Measurements from ENCODE around the gene USP36. TPM values are rescaled to one million over a fixed set of nuclear protein-coding genes. Genes with fewer than 3 reads are reported as not detected.

The USP36 gene
- total RNA-seq, 1 donor from 2014 or later, result 59.0 TPM

DNA sequence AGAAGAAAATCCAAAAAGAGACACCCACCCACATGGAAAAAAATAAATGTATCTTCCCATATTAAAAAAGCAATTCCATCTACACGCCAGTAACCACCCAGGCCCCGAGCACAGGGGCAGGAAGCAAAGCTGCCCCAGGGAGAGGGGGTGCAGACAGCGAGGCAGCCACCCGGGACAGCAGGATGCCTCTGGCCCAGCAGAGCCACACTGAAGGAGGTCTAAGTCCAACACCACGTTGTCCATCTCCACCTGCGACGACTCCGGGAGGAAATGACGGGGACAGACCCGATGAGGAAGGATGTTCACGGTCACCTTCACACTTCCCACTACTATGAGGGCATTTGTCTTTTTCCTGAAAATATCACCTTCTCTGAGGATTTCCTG lies 44.1 kb downstream of the USP36 start:
- TF ChIP-seq, protein P1, sequence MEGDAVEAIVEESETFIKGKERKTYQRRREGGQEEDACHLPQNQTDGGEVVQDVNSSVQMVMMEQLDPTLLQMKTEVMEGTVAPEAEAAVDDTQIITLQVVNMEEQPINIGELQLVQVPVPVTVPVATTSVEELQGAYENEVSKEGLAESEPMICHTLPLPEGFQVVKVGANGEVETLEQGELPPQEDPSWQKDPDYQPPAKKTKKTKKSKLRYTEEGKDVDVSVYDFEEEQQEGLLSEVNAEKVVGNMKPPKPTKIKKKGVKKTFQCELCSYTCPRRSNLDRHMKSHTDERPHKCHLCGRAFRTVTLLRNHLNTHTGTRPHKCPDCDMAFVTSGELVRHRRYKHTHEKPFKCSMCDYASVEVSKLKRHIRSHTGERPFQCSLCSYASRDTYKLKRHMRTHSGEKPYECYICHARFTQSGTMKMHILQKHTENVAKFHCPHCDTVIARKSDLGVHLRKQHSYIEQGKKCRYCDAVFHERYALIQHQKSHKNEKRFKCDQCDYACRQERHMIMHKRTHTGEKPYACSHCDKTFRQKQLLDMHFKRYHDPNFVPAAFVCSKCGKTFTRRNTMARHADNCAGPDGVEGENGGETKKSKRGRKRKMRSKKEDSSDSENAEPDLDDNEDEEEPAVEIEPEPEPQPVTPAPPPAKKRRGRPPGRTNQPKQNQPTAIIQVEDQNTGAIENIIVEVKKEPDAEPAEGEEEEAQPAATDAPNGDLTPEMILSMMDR (conservative IDR thresholded peaks at IDR 0.05), result no peak
- H3K27me3 Mint-ChIP-seq (ENCODE audit: low read depth), result no peaks in the 10 kb centered on the region
- no peak overlapping the region for H3K4me3 Mint-ChIP-seq
- DNase-seq (ENCODE audit: low read depth, low spot score), result no peak
- H3K36me3 Mint-ChIP-seq (ENCODE audit: low read depth), result peaks cover 11% of the 10 kb centered on the region
- H3K4me1 Mint-ChIP-seq, result peaks cover 5% of the 10 kb centered on the region
- H3K27ac Mint-ChIP-seq (ENCODE audit: unreplicated experiment), result peak overlapping the region; percentile 31
- no peaks in the 10 kb centered on the region for H3K9me3 Mint-ChIP-seq

DNA sequence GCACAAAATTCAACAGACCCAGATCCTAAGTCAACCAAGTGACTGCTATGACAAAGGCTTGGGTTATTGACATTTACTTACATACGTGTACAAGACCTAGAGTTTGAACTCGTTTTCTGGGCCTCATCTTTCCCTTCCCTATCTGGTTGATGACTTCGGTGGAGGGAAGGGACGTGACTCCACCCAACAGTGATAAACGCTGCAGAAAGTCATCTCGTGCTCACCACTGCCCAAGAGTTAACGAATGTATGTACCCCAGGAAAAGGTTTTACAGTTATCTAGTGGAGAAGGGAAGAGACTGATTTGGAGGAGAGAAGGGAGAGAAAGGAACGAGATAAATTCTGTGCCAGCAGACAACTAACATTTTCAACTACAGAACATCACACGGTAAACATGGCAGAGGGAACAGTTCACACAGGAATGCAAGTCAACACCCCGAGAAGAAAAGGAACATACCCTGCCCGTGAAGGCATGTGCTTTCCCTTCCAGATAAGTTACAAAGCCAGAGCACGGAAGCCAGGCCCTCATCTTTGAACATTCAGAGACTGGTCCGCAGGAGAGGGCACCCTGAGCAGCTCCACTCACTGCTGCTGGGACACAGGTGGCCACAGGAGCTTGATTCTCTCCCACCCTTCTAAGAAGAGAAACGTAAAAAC lies 44.6 kb downstream of the USP36 start:
- Mint-ChIP-seq H3K4me1 (peaks cover 7% of the 10 kb centered on the region), H3K27ac (ENCODE audit: unreplicated experiment) (peak overlapping the region; percentile 31), H3K4me3 (no peak overlapping the region), H3K9me3 (no peaks in the 10 kb centered on the region), H3K27me3 (ENCODE audit: low read depth) (no peaks in the 10 kb centered on the region), H3K36me3 (ENCODE audit: low read depth) (peaks cover 11% of the 10 kb centered on the region)
- DNase-seq (ENCODE audit: low read depth, low spot score), result no peak
- TF ChIP-seq, protein P1 (conservative IDR thresholded peaks at IDR 0.05), result no peak

DNA sequence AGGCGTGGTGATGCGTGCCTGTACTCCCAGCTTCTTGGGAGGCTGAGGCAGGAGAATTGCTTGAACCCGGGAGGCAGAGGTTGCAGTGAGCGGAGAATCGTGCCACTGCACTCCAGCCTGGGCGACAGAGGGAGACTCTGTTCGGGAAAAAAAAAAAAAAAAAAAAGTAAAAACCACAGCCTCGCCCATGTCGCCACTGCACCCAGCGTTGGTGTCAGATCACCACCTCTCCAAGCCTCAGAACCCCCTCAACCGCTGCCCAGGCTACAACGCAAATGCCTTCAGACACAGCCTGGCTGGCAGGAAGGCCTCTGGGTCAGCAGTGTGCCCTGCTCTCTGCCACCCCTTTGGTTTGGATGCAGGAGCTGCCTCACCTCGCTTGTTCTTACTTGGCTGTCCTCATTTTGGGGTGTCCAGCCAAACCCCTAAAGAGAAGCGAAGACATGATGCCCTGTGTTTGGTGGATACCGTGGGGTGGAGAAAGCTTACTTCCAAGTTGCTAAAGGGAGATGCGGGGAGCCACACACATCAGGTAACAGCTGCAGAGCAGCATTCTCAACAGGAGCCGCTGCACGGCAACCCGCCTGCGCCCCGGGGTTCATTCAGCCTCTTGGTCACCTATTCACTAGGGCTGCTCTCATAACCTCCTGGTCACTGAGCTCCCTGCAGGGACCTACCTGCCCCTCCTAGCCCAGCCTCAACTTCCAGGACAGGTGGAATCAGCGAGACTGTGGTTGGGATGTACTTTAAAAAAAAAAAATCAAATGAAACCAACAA lies 45.6 kb downstream of the USP36 start:
- TF ChIP-seq, protein P1 (conservative IDR thresholded peaks at IDR 0.05), result no peak
- Mint-ChIP-seq H3K27me3 (ENCODE audit: low read depth) (no peaks in the 10 kb centered on the region), H3K4me3 (no peak overlapping the region), H3K27ac (ENCODE audit: unreplicated experiment) (no peak overlapping the region), H3K4me1 (peaks cover 7% of the 10 kb centered on the region), H3K36me3 (ENCODE audit: low read depth) (peaks cover 11% of the 10 kb centered on the region), H3K9me3 (no peaks in the 10 kb centered on the region)
- DNase-seq (ENCODE audit: low read depth, low spot score), result no peak

DNA sequence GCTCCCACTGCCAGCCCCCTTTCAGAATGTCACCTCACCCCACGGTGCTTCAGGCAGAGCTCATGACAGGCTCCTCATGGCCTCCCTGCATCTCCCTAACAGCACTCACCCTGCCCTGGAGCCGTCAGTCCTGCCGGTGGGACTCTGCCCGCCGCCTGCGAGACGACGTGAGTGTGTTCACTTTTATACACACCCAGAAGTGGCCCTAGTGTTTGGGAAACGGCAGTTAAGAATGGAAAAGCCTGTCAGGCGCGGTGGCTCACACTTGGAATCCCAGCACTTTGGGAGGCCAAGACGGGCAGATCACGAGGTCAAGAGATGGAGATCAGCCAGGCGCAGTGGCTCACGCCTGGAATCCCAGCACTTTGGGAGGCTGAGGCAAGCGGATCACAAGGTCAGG lies 46.2 kb downstream of the USP36 start:
- H3K36me3 Mint-ChIP-seq (ENCODE audit: low read depth), result peaks cover 11% of the 10 kb centered on the region

DNA sequence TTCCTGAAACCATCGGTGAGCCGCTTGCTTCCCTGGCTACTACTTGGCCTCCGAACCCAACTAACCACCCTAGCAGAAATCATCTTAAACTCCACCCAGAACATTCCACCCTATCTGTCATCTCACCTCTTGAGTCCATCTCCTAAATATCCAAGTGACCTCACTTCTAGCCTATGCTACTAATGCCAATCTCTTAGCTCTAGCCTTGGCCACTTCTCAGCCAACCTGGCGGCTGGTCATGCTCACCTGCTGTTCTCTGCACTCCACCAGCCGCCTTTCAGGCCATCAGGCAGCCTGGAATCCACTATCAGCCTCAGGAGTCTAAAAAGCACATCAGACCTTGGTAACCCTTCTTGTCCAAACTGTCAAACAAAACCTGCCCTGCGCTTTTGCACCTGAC lies 46.6 kb downstream of the USP36 start:
- peaks cover 11% of the 10 kb centered on the region for H3K36me3 Mint-ChIP-seq (ENCODE audit: low read depth)
- no peaks in the 10 kb centered on the region for H3K27me3 Mint-ChIP-seq (ENCODE audit: low read depth)

More for the DNA sequence above, 46.2 kb downstream of the USP36 start:
- Mint-ChIP-seq H3K27me3 (ENCODE audit: low read depth) (no peaks in the 10 kb centered on the region), H3K9me3 (no peaks in the 10 kb centered on the region), H3K4me3 (no peak overlapping the region), H3K27ac (ENCODE audit: unreplicated experiment) (peak overlapping the region; percentile 69), H3K4me1 (peaks cover 7% of the 10 kb centered on the region)
- TF ChIP-seq, protein P1 (conservative IDR thresholded peaks at IDR 0.05), result no peak
- no peak for DNase-seq (ENCODE audit: low read depth, low spot score)

More for the DNA sequence above, 46.6 kb downstream of the USP36 start:
- DNase-seq (ENCODE audit: low read depth, low spot score), result no peak
- TF ChIP-seq, protein P1 (conservative IDR thresholded peaks at IDR 0.05), result no peak
- Mint-ChIP-seq H3K4me1 (peaks cover 7% of the 10 kb centered on the region), H3K4me3 (no peak overlapping the region), H3K9me3 (no peaks in the 10 kb centered on the region), H3K27ac (ENCODE audit: unreplicated experiment) (no peak overlapping the region)
